GM19043 (cell line): ENCODE data around the gene CDRT15.
"Not testable (repeated sequence)": the region's sequence is repeated elsewhere in the genome, so short reads cannot be mapped to it uniquely, and the experiment has no call there.

Experiments used
- ATAC-seq: cut with Tn5 transposase; IDR thresholded peaks from one replicate; pipeline ENCODE4 v1.9.1; 2021; ENCODE audit warnings: low read depth; ENCODE audit not compliant: unreplicated experiment

CDRT15 gene

DNA sequence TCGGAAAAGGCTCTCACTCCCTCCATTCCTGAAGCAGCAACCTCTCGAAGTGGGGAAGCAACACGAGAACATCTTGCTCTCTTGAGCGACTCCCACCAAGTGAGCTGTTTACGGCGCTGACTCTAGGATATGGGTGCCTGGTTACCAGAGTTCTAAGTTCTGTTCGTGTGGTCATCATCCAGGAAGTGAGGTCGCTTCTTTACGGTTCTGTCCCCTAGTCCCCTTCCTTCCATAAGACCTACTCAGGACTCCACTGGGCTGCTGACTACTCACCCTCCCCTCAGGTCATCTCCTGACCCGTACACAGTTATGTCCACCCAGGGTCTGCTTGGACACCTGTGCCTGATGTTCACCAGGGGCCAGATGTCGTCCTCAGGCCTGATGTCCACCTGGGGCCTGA, at the start of gene CDRT15:
Gene CDRT15, minus strand, starts transcription at position 101 of the 400 bp plus-strand sequence. Its CDS starts 29 bp downstream, at position 72.
- ATAC-seq: not testable (repeated sequence)

DNA sequence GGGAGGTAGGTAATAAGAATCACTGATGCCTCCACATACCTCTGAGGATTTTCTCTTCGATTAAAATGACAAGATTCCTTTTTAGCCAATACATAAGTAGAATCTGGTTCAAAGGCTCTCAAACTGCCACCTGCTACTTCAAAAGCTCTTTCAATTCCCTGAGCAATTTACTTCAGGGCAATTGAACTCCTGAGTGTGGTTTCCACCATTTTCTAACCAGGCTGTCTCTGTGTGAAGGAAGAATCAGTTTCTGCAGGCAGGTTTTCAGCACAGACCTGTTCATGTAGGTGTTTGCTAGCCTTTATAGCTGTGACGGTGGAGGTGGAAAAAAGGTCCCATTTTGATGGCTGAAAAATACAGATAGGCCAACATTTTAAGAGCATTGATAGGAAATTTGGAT, 46.1 kb upstream of the CDRT15 start:
- ATAC-seq: no peak

DNA sequence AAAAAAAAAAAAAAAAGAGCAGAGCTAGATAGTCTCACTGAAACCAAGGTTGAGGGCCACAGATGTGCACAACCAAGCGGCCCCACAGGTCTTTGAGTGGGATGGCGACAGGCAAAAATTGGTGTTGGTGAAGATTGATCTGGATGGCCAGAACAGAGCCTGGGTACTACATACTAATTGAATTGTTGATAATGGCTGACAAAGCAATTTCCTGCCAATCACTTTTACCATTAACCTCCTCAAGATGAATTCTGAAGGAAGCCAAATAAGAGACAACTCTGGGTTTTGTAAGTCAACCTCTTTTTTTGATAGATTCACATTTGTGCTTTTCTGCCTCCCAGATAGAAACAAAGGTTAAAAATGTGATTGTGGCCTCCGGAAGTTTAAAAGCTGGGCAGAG, 44.9 kb upstream of the CDRT15 start:
- no peak for ATAC-seq

DNA sequence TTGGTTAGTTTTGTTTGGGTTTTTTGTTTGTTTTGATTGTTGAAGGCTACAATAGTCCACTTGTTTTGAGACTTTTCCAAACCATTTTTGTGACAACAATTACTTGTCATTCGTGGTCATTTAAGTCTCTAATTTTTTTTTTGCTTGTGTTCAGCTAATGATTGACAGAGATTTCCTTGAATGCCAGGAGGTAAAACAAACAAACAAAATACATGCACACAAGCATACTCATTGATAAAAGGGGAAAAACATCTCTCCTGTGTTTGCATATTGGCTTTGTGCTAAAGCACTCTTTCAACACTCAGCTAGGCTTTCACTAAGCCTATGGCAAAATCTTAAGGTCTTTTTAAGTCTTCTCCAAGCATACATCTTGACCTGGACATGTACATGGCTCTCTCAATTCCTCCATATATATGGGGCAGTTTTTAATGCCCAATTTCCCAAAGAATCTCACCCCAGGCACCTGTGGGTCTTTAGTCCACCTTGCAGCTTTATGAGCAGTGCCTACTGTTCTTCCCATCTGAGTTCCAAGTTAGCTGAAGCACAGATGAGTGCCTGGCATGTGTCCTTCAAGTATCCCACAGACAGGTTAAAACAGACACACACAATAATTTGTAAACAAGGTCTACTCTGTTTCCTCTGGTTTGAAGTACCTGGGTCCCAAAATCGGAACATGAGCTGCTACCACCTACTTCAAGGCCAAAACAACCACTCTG, 40.0 kb upstream of the CDRT15 start:
- no peak for ATAC-seq

DNA sequence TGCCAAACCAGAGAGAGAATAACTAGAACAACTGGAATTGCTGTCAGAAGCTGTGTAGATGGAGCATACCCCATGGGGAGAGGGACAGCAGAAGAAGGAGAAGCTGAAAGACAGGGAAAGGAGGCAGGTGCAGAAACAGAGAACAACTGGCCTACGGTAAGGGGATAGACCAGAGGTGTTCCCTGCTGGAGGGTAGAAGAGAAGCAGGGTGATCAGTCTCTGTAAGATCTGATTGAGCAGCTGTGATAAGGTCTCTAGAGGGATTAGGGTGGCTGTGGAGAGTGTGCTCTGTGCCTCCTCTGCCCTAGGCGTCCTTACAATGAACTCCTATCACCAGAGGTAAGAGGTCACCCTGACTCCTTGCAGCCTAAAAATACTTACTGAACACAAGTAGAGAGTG, 33.8 kb upstream of the CDRT15 start:
- ATAC-seq: no peak

DNA sequence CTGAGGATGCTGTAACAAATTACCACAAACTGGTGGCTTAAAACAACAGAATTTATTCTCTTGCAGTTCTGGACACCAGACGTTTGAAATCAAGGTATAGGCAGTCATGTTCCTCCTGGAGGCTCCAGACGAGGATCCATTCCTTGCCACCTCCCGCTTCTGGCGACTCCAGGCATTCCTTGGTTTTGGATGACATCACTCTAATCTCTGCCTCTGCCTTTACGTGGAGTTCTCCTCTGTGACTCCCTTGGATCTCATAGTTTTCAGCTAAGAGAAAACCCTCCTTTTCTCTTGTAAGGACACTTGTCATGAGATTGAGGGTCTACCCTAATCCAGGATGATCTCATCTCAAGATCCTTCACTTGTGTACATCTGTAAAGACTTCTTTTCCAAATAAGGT, 32.8 kb upstream of the CDRT15 start:
- no peak for ATAC-seq

DNA sequence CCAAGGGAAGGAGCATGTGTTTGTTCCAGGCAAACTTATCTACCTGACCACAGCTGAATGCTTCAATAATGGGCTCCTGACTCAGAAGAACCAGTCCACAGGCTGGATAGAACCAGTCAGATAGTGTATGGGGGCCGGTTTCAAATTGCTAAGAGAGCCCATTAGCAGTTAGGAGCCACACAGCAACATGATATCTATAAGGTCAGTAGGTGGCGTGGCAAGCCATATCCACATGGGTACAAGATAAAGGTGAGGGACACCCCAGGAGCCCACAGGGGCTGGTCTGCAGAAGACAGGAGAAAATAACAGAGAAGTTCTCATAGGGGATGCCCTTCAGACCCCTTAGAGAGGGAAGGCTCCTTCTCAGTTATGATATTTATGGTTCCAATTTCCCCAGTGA, 31.6 kb upstream of the CDRT15 start:
- no peak for ATAC-seq

DNA sequence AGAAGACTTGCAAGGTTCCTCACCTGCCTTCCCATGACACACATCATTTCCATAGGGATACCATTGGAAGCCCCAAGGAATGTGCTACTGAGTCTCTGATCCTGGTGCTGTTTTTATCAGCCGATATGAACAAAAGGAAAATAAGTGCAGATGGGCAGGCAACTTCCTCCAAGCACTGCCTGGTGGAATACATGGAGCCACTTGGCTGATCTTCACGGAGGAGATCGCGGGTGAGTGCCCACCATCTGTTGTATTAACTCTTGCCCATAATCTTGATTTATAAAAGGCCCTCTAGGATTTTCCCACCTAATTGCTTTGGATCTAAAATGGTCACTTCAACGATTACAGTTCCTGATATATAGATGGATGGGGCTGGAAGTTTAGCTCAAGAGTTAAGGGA, 24.7 kb upstream of the CDRT15 start:
- ATAC-seq: no peak

DNA sequence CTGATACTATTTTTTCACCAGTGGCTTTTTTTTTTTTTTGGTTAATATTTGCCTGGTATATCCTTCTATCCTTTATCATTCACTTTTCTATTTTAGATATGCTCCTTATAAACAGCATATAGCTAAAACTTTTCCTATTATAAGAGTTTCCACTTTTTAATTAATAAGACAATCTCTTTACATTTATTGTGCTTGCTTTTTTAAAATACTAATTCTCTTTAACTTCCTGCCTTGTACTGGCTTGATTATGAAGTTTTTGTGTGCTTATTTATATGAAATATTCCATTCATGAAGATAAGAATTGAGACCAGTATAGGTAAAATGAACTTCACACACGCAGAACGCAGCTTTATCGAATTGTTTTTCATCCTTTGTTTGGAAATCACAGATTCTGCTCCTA, 9.0 kb upstream of the CDRT15 start:
- ATAC-seq: no peak

DNA sequence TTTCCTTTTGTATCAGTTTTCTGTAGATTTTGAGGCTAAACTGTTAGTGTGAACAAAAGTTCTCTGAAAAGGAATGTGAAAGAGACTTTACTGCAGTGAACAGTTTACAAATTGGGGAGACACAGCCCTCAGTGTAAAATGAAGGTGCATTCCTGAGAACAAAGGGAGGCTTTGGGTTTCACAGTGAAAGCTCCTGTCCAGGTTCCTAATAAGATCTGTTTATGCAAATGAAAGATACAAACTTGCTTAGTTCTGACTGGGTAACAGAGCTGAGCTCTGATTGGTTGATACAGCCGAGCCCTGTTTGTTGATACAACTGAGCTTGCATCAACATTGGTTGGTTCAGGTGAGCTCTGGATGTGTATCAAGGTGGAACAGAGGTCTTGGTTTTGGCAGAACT, 8.3 kb upstream of the CDRT15 start:
- ATAC-seq: no peak

DNA sequence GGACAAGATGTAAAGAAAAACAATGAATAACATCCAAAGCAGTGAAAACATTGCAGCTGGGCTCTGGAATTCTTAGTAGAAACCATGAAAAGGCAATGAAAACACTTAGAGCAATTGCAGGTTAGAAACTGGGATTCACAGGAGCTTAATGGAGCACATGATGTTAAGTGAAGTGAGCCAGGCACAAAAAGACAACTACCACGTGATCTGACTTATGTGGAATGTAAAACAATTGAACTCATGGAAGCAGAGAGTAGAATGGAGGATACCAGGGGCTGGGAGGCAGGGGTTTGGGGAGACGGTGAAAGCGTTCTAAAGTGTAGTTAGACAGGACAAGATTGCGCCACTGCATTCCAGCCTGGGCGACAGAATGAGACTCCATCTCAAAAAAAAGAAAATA, 2.6 kb upstream of the CDRT15 start:
- ATAC-seq: not testable (repeated sequence)

DNA sequence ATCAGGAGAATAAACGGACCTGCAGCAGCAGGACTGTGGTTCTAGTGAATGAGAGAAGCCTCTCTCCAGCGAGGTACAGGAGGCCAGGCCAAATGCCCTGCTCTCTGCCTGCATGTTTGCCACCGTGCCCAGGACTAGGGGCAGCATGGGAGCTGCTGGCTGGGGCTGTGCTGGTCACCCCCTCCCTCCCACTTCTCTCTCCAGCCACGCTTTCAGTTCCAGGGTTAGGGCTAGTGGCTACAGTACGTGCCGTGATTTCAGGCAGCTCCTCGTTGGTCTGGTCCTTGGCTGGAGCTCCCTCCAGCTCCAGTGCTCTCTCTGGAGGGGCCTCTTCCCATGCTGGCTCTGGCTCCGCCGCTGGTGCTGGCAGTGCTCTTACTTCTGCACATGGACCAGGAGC, 630 bp downstream of the CDRT15 start:
- not testable (repeated sequence) for ATAC-seq

DNA sequence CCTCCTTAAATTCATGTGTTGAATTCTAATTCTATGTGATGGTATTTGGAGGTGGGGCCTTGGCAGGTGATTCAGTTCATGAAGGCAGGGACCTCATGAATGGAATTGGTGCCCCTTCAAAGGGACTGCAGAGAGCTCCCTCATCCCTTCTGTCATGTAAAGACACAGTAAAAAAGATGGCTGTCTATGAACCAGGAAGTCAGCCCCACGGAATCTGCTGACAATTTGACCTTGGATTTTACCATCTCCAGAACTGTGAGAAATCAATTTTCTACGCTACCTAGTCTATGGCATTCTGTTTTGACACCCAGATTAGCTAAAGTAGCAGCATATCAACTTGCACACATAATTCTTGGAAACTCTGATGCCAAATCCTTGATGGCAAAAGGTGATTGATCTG, 1.6 kb downstream of the CDRT15 start:
- not testable (repeated sequence) for ATAC-seq

DNA sequence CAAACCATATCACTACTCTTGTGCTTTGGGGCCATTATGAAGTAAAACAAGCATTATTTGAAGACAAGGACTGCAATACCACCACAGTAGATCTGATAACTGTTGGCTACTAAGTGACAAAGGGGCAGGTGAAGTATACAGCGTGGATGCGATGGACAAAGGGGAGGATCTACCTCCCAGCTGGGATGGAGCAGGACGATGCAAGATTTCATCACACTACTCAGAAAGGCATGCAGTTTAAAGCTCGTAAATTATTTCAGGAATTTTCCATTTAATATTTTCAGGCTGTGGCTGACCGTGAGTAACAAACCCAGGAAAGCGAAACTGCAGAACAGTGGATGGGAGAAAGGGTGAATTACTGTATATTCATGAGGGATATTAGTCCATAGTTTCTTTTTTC, 5.5 kb downstream of the CDRT15 start:
- ATAC-seq: not testable (repeated sequence)

DNA sequence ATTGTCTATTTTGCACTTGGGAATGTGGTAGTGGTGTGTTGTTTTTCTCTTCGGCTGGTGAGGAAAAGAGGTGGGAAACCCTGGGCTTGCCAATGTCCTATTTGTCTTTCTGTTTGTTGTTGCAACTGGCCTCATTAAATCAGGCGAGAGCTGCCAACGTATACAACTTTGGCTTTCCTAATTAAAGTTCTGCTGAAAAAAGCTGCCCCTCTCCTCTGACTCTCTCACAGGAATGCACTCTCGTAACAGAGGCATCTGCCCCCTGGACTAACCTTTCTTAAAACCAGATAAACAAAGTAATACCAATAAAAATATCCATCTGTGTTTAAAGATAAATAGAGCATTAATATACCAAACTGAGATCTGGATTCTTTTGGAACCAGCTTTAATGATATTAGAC, 7.8 kb downstream of the CDRT15 start:
- no peak for ATAC-seq

DNA sequence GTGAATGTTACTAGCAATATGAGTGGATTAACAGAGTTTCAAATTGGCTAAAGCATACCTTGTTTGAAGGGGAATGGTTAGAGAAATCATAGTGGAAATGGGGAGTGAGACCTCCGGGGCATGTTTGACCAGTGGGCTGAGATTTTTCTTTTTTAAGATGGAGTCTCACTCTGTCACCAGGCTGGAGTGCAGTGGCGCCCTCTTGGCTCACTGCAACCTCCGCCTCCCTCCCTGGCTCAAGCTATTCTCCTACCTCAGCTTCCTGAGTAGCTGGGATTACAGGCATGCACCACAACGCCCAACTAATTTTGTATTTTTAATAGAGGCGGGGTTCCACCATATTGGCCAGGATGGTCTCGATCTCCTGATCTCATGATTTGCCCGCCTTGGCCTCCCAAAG, 9.6 kb downstream of the CDRT15 start:
- ATAC-seq: no peak

DNA sequence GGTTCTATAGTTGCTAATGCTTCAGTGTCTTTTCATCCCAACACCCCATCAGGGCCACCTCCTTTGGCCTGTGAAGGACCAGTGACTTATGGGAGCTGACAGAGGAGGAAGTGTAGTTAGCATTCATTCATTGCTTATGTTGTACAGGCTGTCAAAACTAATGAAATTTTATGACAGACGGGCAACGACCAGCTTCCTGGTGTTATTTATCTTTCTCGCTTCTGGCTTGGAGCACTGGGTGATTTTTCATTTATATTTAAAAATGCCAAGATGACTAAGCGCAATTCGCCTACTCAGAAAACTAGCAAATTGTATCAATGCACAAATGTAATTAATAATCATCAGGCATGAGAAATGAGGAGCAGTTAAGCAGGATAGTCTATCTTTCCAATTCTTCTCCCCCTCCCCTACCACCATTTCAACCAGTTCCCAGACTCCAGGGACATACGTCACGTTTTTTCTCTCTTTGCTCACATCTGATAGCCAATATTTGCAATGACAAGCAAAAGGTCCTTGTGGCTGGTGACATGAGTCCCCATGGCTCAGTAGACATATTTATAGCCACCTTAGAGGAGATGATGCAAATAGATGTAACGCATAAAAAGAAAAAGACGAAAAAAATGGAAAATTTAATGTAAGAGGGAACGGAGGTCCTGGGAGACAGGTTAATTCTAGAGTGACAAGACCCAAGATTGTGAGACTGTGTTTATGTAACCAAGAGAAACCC, 11.2 kb downstream of the CDRT15 start:
- no peak for ATAC-seq

DNA sequence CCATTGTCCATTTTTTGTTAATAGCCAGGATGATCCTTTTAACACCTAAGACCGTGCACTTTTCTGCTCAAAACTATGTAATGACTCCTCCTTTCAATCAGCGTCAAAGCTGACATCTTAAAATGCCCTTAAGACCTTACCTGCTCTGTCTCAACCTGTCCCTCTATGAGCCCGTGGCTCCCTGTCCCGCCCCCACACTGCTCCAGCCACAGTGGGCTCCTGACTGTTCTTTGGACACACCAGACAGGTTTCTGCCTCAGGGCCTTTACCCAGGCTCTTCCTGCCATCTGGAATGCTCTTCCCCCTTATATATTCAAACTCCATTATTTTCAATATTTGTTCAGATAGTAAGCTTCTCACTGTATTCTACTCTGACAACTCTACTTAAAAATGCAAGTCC, 14.1 kb downstream of the CDRT15 start:
- no peak for ATAC-seq

DNA sequence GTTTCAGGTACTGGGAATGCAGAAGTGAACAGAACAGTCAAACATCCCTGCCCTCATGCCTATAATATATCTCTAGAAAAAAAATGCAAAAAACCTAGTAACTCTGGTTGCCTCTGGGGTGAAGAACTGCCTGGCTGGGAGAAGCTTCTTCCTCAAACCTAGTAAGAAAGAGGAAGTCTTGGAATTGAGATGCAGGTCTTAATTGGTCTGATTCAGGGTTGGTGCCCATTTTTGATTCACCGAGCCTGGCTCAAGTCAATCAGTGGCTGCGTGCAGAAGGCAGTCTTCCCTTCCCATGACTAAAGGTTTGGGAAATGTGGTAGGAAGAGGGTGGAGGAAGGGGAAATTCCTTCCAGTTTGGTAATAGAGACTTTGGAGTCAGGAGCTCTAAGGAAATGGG, 22.4 kb downstream of the CDRT15 start:
- ATAC-seq: no peak

DNA sequence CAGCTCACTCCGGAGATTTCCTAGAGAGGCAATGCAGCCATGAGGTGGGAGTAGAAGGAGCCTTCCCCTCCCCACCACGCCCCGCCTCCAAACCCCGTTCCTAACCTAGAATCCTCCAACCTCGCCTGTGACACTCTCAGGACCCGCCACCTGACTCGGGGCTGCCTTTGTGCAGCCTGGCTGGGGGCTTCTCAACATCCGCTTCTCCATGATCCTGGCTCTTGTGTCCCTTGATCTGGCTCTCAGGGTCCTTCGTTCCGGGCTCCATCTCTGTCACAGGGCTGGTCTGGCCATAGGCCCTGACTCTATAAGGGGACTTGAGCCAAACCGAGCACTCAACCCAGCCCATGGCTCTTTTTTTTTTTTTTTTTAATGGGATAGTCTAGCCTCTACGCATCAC, 24.3 kb downstream of the CDRT15 start:
- no peak for ATAC-seq

DNA sequence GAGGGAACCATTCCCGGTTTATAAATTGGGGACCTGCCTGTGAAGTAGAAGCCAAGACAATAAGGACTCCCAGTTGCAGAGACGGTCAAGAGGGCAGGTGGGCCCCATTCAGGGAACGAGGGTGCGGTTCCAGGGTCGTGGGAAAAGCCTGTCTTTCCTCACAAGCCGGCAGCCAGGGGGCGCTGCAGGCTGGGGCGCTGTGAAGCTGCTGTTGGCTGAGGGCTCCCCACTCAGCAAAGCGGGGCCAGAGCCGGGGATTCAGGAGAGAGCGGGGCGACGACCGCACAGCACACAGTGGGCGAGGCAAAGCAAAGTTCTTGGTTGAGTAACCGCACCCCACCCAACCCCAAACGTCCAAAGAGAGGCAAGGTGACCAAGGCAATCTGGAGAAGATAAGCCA, 24.9 kb downstream of the CDRT15 start:
- no peak for ATAC-seq

DNA sequence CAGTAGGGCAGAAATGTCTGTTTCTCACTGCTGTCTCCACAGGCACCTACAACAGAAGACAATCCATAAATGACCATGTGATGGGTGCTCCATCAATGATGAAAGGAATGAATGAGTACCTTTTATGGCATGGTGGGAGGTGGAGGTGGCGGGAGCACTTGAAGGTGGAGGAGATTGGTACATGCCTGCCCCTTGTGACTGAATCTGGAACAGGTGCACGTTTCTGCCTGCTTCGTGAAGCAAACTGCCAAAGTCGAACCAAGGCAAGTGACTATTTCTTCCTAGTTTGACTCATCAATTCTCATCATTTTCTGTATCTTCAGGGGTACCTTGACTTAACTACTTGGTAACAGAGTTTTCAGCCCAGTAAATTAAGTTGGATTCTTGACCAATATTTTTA, 25.4 kb downstream of the CDRT15 start:
- ATAC-seq: no peak
